ENCODE results near the gene L3MBTL2. TPM values are rescaled to one million over a fixed set of nuclear protein-coding genes. Genes with fewer than 3 reads are reported as not detected.
A peak's percentile ranks its signal among the peaks of the same experiment; 100 is the strongest.

L3MBTL2 gene
- total RNA-seq, 6 experiments from 2014 or later, result 21.1 to 27.4 (median 25.2) TPM

GRCh38 chr22:41181349-41182241 is 23.5 kb upstream of the L3MBTL2 start:
- H3K27ac Mint-ChIP-seq, result peak overlapping the region; percentile 56
- H3K27me3 Mint-ChIP-seq (ENCODE audit: insufficient read depth), result peaks cover 14% of the 10 kb centered on the region
- TF ChIP-seq, protein P1, sequence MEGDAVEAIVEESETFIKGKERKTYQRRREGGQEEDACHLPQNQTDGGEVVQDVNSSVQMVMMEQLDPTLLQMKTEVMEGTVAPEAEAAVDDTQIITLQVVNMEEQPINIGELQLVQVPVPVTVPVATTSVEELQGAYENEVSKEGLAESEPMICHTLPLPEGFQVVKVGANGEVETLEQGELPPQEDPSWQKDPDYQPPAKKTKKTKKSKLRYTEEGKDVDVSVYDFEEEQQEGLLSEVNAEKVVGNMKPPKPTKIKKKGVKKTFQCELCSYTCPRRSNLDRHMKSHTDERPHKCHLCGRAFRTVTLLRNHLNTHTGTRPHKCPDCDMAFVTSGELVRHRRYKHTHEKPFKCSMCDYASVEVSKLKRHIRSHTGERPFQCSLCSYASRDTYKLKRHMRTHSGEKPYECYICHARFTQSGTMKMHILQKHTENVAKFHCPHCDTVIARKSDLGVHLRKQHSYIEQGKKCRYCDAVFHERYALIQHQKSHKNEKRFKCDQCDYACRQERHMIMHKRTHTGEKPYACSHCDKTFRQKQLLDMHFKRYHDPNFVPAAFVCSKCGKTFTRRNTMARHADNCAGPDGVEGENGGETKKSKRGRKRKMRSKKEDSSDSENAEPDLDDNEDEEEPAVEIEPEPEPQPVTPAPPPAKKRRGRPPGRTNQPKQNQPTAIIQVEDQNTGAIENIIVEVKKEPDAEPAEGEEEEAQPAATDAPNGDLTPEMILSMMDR (IDR thresholded peaks at IDR 0.05), result no peak
- H3K4me1 Mint-ChIP-seq (ENCODE audit: low read depth), result peaks cover 30% of the 10 kb centered on the region
- H3K9me3 Mint-ChIP-seq, result 0 out of 2 replicates have a peak, but pooled peaks cover 5% of the 10 kb centered on the region
- peak; percentile 68 for DNase-seq
- peaks cover 33% of the 10 kb centered on the region for H3K36me3 Mint-ChIP-seq (ENCODE audit: low read depth)
- peak overlapping the region; percentile 66; the same call in 1 of the 2 replicates for H3K4me3 Mint-ChIP-seq

GRCh38 chr22:41184679-41185078 is 20.4 kb upstream of the L3MBTL2 start:
- no peak for DNase-seq
- no peak overlapping the region for H3K4me3 Mint-ChIP-seq
- peaks cover 30% of the 10 kb centered on the region for H3K4me1 Mint-ChIP-seq (ENCODE audit: low read depth)
- 0 out of 2 replicates have a peak, but pooled peaks cover 5% of the 10 kb centered on the region for H3K9me3 Mint-ChIP-seq
- H3K27me3 Mint-ChIP-seq (ENCODE audit: insufficient read depth), result peaks cover 7% of the 10 kb centered on the region
- peaks cover 16% of the 10 kb centered on the region for H3K36me3 Mint-ChIP-seq (ENCODE audit: low read depth)
- TF ChIP-seq, protein P1 (IDR thresholded peaks at IDR 0.05), result no peak
- H3K27ac Mint-ChIP-seq, result no peak overlapping the region

DNA sequence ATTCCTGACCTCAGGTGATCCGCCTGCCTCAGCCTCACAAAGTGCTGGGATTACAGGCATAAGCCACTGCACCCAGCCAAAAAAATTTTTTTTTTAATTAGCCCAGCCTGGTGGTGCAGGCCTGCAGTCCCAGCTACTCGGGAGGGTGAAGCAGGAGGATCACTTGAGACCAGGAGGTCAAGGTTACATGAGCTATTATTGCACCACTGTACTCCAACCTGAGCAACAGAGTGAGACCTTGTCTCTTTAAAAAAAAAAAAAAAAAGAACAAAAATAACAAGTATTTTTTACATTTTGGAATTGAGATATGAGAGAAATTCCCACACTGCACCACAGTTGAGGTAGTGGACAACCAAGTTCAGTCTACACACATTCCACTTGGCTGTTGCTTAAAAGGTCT is 13.6 kb upstream of the L3MBTL2 start:
- no peaks in the 10 kb centered on the region for H3K9me3 Mint-ChIP-seq
- TF ChIP-seq, protein P1 (IDR thresholded peaks at IDR 0.05), result no peak
- H3K36me3 Mint-ChIP-seq (ENCODE audit: low read depth), result no peaks in the 10 kb centered on the region
- H3K4me1 Mint-ChIP-seq (ENCODE audit: low read depth), result no peaks in the 10 kb centered on the region
- no peak overlapping the region for H3K27ac Mint-ChIP-seq
- H3K27me3 Mint-ChIP-seq (ENCODE audit: insufficient read depth), result no peaks in the 10 kb centered on the region; the same call in 1 of the 2 replicates
- no peak for DNase-seq
- no peak overlapping the region for H3K4me3 Mint-ChIP-seq

GRCh38 chr22:41193829-41194228 is 11.3 kb upstream of the L3MBTL2 start:
- Mint-ChIP-seq H3K36me3 (ENCODE audit: low read depth) (no peaks in the 10 kb centered on the region), H3K27ac (no peak overlapping the region), H3K4me1 (ENCODE audit: low read depth) (peaks cover 10% of the 10 kb centered on the region), H3K9me3 (no peaks in the 10 kb centered on the region), H3K4me3 (no peak overlapping the region), H3K27me3 (ENCODE audit: insufficient read depth) (peaks cover 2% of the 10 kb centered on the region)
- TF ChIP-seq, protein P1 (IDR thresholded peaks at IDR 0.05), result no peak
- DNase-seq, result no peak

GRCh38 chr22:41197038-41197972 is 7.8 kb upstream of the L3MBTL2 start:
- TF ChIP-seq, protein P1 (IDR thresholded peaks at IDR 0.05), result no peak
- peaks cover 2% of the 10 kb centered on the region for H3K27me3 Mint-ChIP-seq (ENCODE audit: insufficient read depth)

More at GRCh38 chr22:41197038-41197972, 7.8 kb upstream of the L3MBTL2 start:
- peaks cover 10% of the 10 kb centered on the region for H3K4me1 Mint-ChIP-seq (ENCODE audit: low read depth)
- DNase-seq, result peak; percentile 39
- no peaks in the 10 kb centered on the region for H3K36me3 Mint-ChIP-seq (ENCODE audit: low read depth)
- peak overlapping the region; percentile 54 for H3K27ac Mint-ChIP-seq
- peak overlapping the region; percentile 85 for H3K4me3 Mint-ChIP-seq
- H3K9me3 Mint-ChIP-seq, result no peaks in the 10 kb centered on the region

Data from HFFc6 (cell line).